Suprapubic skin (tissue), 3 donors: Measurements from ENCODE around the gene ATXN7L1.

Experiments
- CTCF ChIP-seq, 2 donors: fragments of 200-600 bp in 1 of 2; fragments of 450-650 bp in 1 of 2; sonication (generic) in 1 of 2; IDR thresholded peaks; one replicate each; pipeline ENCODE4 v1.5.1; 2016 to 2019; ENCODE audit warnings: antibody characterized with exemption in 2 of 2, mild to moderate bottlenecking in 1 of 2, moderate library complexity in 1 of 2
- POLR2AphosphoS5 ChIP-seq, 3 donors: sonication (generic); formaldehyde crosslinking; IDR thresholded peaks; one replicate each; pipeline ENCODE4 v1.6.1; 2017; ENCODE audit warnings: antibody characterized with exemption in 3 of 3

GRCh38 chr7:105897999-105898398 is 21.6 kb upstream of the ATXN7L1 start:
- TF ChIP-seq CTCF (IDR thresholded peaks at IDR 0.05): no peak
- no peak for TF ChIP-seq POLR2AphosphoS5 (IDR thresholded peaks at IDR 0.05)
